ENCODE results near the gene SLC16A7. TPM values are rescaled to one million over a fixed set of nuclear protein-coding genes. Genes with fewer than 3 reads are reported as not detected.

The SLC16A7 gene
- total and polyA plus RNA-seq, 2 of the 8 experiments (the other 6 are each of a cell fraction or from before 2014, with no cell fraction given), result 0.74 to 4.3 TPM

DNA sequence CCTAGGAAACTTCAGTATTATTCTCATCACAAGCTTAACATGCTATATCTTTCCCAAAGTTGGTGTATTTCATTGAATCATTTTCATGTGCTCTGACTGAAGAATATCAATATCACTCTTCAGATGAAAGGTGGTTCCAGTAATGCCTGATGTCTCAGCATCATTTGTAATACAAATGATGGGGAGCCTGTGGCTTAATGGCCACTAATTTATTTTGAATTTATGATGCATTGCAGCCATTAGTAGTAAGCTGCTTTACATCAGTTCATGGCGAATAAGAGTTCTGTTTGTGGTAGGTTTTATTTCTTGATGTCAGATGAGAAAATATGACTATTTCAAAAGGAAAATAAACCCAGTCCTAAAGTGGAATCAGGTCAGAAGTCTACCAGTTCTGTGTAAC lies 139.4 kb downstream of the SLC16A7 start:
- H3K4ac ChIP-seq (replicated peaks; ENCODE audit: insufficient read length, low read depth, low read length), result no peak overlapping the region
- H3K36me3 ChIP-seq (ENCODE audit: control insufficient read depth in 2 of 4, insufficient read depth in 4 of 4, low read length in 3 of 4), result no peaks in the 10 kb centered on the region
- no peaks in the 10 kb centered on the region for H3K79me2 ChIP-seq (ENCODE audit: control insufficient read depth in 1 of 2, insufficient read depth in 2 of 2, low read length in 2 of 2)
- no peaks in the 10 kb centered on the region for H3K27me3 ChIP-seq (replicated peaks in 1 of 4; ENCODE audit: control insufficient read depth in 3 of 4, extremely low read depth in 1 of 4, insufficient read depth in 3 of 4, low read length in 3 of 4)
- H2AFZ ChIP-seq (ENCODE audit: low read length), result no peak overlapping the region
- H4K5ac ChIP-seq (ENCODE audit: insufficient read length, low read depth, low read length), result no peak overlapping the region
- no peaks in the 10 kb centered on the region for H3K9me3 ChIP-seq (ENCODE audit: insufficient read depth in 2 of 2, low read depth in 1 of 2, low read length in 1 of 2)
- ChIA-PET CTCF (ENCODE audit: partially characterized antibody) (no interaction called here), POLR2A (ENCODE audit: partially characterized antibody) (no interaction called here)
- no peak overlapping the region for H3K18ac ChIP-seq (ENCODE audit: extremely low read depth, low read length)
- no peak overlapping the region for H3K4me3 ChIP-seq (ENCODE audit: extremely low read depth in 1 of 4, insufficient read depth in 2 of 4, low read depth in 3 of 4, low read length in 4 of 4)
- no peak for DNase-seq (ENCODE audit: low read depth in 1 of 2, low spot score in 2 of 2)
- no peak overlapping the region for H2BK5ac ChIP-seq (ENCODE audit: low read depth, low read length)
- H3K14ac ChIP-seq (ENCODE audit: insufficient read length), result no peak overlapping the region
- H3K4me1 ChIP-seq (replicated peaks in 1 of 4; ENCODE audit: control insufficient read depth in 3 of 4, insufficient read depth in 4 of 4, low read length in 3 of 4), result no peaks in the 10 kb centered on the region
- H2BK120ac ChIP-seq (replicated peaks; ENCODE audit: low read depth, low read length), result no peak overlapping the region
- no peak overlapping the region for H3K4me2 ChIP-seq (ENCODE audit: insufficient read depth in 1 of 2, low read depth in 2 of 2, low read length in 2 of 2)
- no peak overlapping the region for H4K91ac ChIP-seq (replicated peaks; ENCODE audit: insufficient read length, low read length)
- H2BK12ac ChIP-seq (ENCODE audit: low read depth, low read length), result no peak overlapping the region
- H4K8ac ChIP-seq (ENCODE audit: extremely low read depth, insufficient read depth, low read length), result no peak overlapping the region
- no peak for FAIRE-seq
- H3K56ac ChIP-seq (replicated peaks; ENCODE audit: insufficient read length, low read depth, low read length), result no peak overlapping the region
- no peak overlapping the region for H2BK20ac ChIP-seq (ENCODE audit: low read length)
- H2AK5ac ChIP-seq (ENCODE audit: low read depth, low read length), result no peak overlapping the region
- H3K23me2 ChIP-seq (ENCODE audit: low read depth, low read length), result no peaks in the 10 kb centered on the region
- no peak overlapping the region for H3K27ac ChIP-seq (ENCODE audit: low read depth, low read length)
- 81% methylated on average over 1 of the region's 1 CpG; no CpG with 5 or more reads in 1 of the 2 experiments for WGBS, 2 experiments (ENCODE audit: extremely low coverage in 1 of 2, insufficient coverage in 1 of 2, insufficient read length in 1 of 2, insufficient replicate concordance in 2 of 2, low coverage in 1 of 2, low lambda C conversion rate in 2 of 2, missing lambda C conversion rate in 1 of 2)
- no peak overlapping the region for H2BK15ac ChIP-seq (ENCODE audit: low read length)
- H3K9ac ChIP-seq (replicated peaks in 1 of 4; ENCODE audit: extremely low read depth in 1 of 4, low read depth in 3 of 4, low read length in 3 of 4), result no peak overlapping the region
- no peaks in the 10 kb centered on the region for H4K20me1 ChIP-seq (replicated peaks in 1 of 2; ENCODE audit: control insufficient read depth in 1 of 2, insufficient read depth in 2 of 2, low read length in 2 of 2)
- H3K23ac ChIP-seq (ENCODE audit: insufficient read length), result no peak overlapping the region
- no peaks in the 10 kb centered on the region for H3K79me1 ChIP-seq (ENCODE audit: low read depth, low read length)
- TF ChIP-seq CHD7 (IDR thresholded peaks at IDR 0.05; ENCODE audit: insufficient replicate concordance, low read length), result no peak

All from H1 (cell line).